Natural killer cell (primary cell): ENCODE measurements around the gene PHF23. TPM values are rescaled to one million over a fixed set of nuclear protein-coding genes. Genes with fewer than 3 reads are reported as not detected.
A peak's percentile ranks its signal among the peaks of the same experiment; 100 is the strongest.

Experiments
- ATAC-seq, 3 donors: fragments of 150-1000 bp in 2 of 3; fragments of 200-7000 bp in 1 of 3; cut with Tn5 transposase; 1 replicate in 1 of 3; 2 replicates in 2 of 3; pipeline ENCODE4 v1.10.0; 2021; ENCODE audit warnings: mild to moderate bottlenecking in 2 of 3, moderate library complexity in 2 of 3
- DNase-seq, 2 donors: peaks; one replicate each; pipeline versions ENCODE4 v3.0.0 to v3.0.0-alpha.2; 2013 to 2021; ENCODE audit warnings: mixed read lengths in 1 of 2
- H3K27ac ChIP-seq: one replicate; pipeline ENCODE4 v1.5.1; 2013; ENCODE audit warnings: mild to moderate bottlenecking, low read length
- H3K27me3 ChIP-seq: one replicate; pipeline ENCODE4 v1.6.1; 2013; ENCODE audit warnings: low read length; ENCODE audit not compliant: control insufficient read depth, insufficient read depth
- H3K36me3 ChIP-seq: one replicate; pipeline ENCODE4 v1.6.1; 2013; ENCODE audit warnings: low read length; ENCODE audit not compliant: control insufficient read depth, insufficient read depth
- H3K4me1 ChIP-seq: one replicate; pipeline ENCODE4 v1.6.1; 2013; ENCODE audit warnings: low read length; ENCODE audit not compliant: control insufficient read depth, insufficient read depth
- H3K4me3 ChIP-seq: one replicate; pipeline ENCODE4 v1.5.1; 2013; ENCODE audit warnings: low read length
- H3K9me3 ChIP-seq: one replicate; pipeline ENCODE4 v1.6.1; 2013; ENCODE audit warnings: low read length; ENCODE audit not compliant: control insufficient read depth, insufficient read depth
- H3K27ac Mint-ChIP-seq, 2 donors: one replicate each; pipeline ENCODE4 v1.8.0; 2022; ENCODE audit warnings: mild to moderate bottlenecking in 2 of 2, mixed read lengths in 2 of 2, moderate library complexity in 1 of 2
- H3K27me3 Mint-ChIP-seq, 2 donors: one replicate each; pipeline ENCODE4 v1.8.0; 2022; ENCODE audit warnings: low read depth in 2 of 2, mixed read lengths in 2 of 2
- H3K36me3 Mint-ChIP-seq: one replicate; pipeline ENCODE4 v1.8.0; 2022; ENCODE audit warnings: mixed read lengths
- H3K4me1 Mint-ChIP-seq, 2 donors: one replicate each; pipeline ENCODE4 v1.8.0; 2022; ENCODE audit warnings: mixed read lengths in 2 of 2
- H3K4me3 Mint-ChIP-seq: one replicate; pipeline ENCODE4 v1.8.0; 2022; ENCODE audit warnings: mild to moderate bottlenecking, moderate library complexity, mixed read lengths
- H3K9me3 Mint-ChIP-seq, 2 donors: one replicate each; pipeline ENCODE4 v1.8.0; 2022; ENCODE audit warnings: mixed read lengths in 2 of 2
- WGBS: methylation state at CpG from one replicate; pipeline ENCODE4 v1.1.7; 2013; ENCODE audit warnings: missing lambda C conversion rate; ENCODE audit not compliant: insufficient coverage; 5-methylcytosine and 5-hydroxymethylcytosine counted together
- intact Hi-C: fragments of 100-400 bp; cut with micrococcal nuclease; formaldehyde crosslinking; loops from one replicate; pipeline ENCODE4 v1.14.2; 2022
- total RNA-seq, 4 donors: library from RNA; stranded (reverse); fragments of 120-200 nt in 1 of 4; gene quantifications; one replicate each; pipeline versions ENCODE4 v1.2.3 to v1.2.4, GENCODE V29; 2013 to 2022
- TF ChIP-seq, protein P1 (sequence below): fragments of 200-600 bp; IDR thresholded peaks from one replicate; pipeline ENCODE4 v1.8.0; 2022; ENCODE audit warnings: antibody characterized with exemption

Gene PHF23
- total RNA-seq, 3 donors from 2014 or later (not counting 1 experiment from before 2014, with no cell fraction given) = 19.3 to 32.3 (median 20.8) TPM

DNA sequence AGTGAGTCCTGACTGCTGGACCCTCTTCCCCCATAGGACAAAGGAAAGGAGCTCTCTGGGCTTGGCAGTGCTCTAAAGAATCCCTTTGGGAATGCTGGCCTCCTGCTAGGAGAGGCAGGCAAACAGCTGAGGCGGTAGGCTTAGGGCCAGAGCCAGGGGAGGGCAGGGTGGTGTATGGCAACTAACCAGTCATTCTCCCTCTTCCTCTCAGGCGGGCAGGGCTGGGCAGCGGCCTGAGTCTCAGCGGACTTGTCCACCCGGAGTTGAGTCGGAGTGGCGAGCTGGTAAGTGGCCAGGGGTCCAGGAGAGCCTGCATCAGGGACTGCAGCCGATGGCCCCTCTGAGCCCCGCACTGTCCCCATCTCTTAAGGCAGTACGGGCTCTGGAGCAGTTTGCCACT, 15.1 kb downstream of the PHF23 start:
- peaks cover 64% of the 10 kb centered on the region for H3K36me3 ChIP-seq
- H3K4me1 ChIP-seq = peaks cover 19% of the 10 kb centered on the region
- Mint-ChIP-seq H3K27ac (peak overlapping the region in 1 of 2 donors; percentile 8), H3K36me3 (no peaks in the 10 kb centered on the region), H3K27me3 (no peaks in the 10 kb centered on the region), H3K4me1 (peaks cover 19 to 23% of the 10 kb centered on the region in 2 donors), H3K9me3 (no peaks in the 10 kb centered on the region), H3K4me3 (no peak overlapping the region)
- intact Hi-C loops = no loop called here
- WGBS = 97% methylated on average over 10 of the region's 10 CpGs
- H3K9me3 ChIP-seq = no peaks in the 10 kb centered on the region
- H3K4me3 ChIP-seq = no peak overlapping the region
- ATAC-seq (no peak), DNase-seq (no peak)
- TF ChIP-seq, protein P1, sequence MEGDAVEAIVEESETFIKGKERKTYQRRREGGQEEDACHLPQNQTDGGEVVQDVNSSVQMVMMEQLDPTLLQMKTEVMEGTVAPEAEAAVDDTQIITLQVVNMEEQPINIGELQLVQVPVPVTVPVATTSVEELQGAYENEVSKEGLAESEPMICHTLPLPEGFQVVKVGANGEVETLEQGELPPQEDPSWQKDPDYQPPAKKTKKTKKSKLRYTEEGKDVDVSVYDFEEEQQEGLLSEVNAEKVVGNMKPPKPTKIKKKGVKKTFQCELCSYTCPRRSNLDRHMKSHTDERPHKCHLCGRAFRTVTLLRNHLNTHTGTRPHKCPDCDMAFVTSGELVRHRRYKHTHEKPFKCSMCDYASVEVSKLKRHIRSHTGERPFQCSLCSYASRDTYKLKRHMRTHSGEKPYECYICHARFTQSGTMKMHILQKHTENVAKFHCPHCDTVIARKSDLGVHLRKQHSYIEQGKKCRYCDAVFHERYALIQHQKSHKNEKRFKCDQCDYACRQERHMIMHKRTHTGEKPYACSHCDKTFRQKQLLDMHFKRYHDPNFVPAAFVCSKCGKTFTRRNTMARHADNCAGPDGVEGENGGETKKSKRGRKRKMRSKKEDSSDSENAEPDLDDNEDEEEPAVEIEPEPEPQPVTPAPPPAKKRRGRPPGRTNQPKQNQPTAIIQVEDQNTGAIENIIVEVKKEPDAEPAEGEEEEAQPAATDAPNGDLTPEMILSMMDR = no peak
- H3K27ac ChIP-seq = no peak overlapping the region
- no peaks in the 10 kb centered on the region for H3K27me3 ChIP-seq

DNA sequence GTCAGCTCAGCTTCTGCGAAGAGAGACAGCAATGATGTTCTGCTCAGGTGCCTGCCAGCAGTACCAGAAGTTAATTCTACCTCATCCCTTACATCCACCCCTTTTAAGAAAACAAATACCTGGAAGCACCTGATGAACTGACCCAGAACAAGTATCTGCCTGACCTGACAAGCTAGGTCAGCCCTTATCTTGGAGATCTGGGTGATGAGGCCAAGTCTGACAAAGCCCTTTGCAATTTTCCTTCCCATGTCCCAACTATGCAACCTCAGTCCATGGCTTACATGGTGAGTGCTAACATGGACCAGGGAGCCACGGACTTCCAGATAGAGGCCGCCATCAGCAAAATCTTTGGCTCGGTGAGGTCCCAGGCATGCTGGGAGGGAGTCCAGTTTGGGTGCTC, 15.9 kb downstream of the PHF23 start:
- Mint-ChIP-seq H3K4me3 (no peak overlapping the region), H3K27ac (peak overlapping the region in 1 of 2 donors; percentile 8), H3K36me3 (no peaks in the 10 kb centered on the region), H3K27me3 (no peaks in the 10 kb centered on the region), H3K9me3 (no peaks in the 10 kb centered on the region), H3K4me1 (peaks cover 19 to 29% of the 10 kb centered on the region in 2 donors)
- no peaks in the 10 kb centered on the region for H3K27me3 ChIP-seq
- H3K4me3 ChIP-seq = no peak overlapping the region
- H3K27ac ChIP-seq = no peak overlapping the region
- ATAC-seq (no peak), DNase-seq (no peak)
- TF ChIP-seq, protein P1 = no peak
- peaks cover 24% of the 10 kb centered on the region for H3K4me1 ChIP-seq
- H3K9me3 ChIP-seq = no peaks in the 10 kb centered on the region
- WGBS = 95% methylated on average over 4 of the region's 4 CpGs
- intact Hi-C loops = no loop called here
- H3K36me3 ChIP-seq = peaks cover 57% of the 10 kb centered on the region

DNA sequence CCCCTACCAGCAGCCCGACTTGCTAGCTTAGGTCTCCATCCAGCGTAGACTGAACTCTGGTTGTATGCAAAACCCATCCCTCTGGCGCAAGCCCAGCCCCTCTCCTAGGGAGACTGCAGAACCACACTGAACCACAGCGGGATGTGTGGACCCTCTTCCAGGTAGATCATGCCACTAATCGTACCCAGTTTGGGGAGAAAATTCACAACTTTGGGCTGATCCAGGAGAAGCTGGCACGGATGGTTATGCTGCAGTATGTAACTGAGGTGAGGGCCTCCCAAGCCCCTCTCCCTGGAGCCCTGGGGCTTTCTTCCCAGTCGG, 16.3 kb downstream of the PHF23 start:
- Mint-ChIP-seq H3K4me3 (no peak overlapping the region), H3K36me3 (no peaks in the 10 kb centered on the region), H3K9me3 (no peaks in the 10 kb centered on the region), H3K27ac (no peak overlapping the region), H3K4me1 (peaks cover 19 to 32% of the 10 kb centered on the region in 2 donors), H3K27me3 (no peaks in the 10 kb centered on the region)
- no peak for ATAC-seq
- no peak overlapping the region for H3K4me3 ChIP-seq
- H3K27me3 ChIP-seq = no peaks in the 10 kb centered on the region
- TF ChIP-seq, protein P1 = no peak
- no peak overlapping the region for H3K27ac ChIP-seq
- no peaks in the 10 kb centered on the region for H3K9me3 ChIP-seq
- DNase-seq = no peak
- 92% methylated on average over 7 of the region's 7 CpGs for WGBS
- peaks cover 53% of the 10 kb centered on the region for H3K36me3 ChIP-seq
- peaks cover 28% of the 10 kb centered on the region for H3K4me1 ChIP-seq
- intact Hi-C loops = no loop called here
